Astrocyte of the hippocampus (primary cell): ENCODE data around the gene TAF12.
"Not testable (repeated sequence)": the region's sequence is repeated elsewhere in the genome, so short reads cannot be mapped to it uniquely, and the experiment has no call there.

Source experiments
- DNase-seq: peaks from one replicate; pipeline ENCODE4 v3.0.0; 2011; ENCODE audit warnings: low read depth, low spot score

Gene TAF12

GRCh38 chr1:28582248-28582615 lies 60.6 kb downstream of the TAF12 start:
- DNase-seq = peak; percentile 64

GRCh38 chr1:28581531-28582247 lies 61.2 kb downstream of the TAF12 start:
- DNase-seq = peak; percentile 98

- peak; percentile 67 for DNase-seq
Measured at GRCh38 chr1:28580722-28581530, 61.9 kb downstream of the TAF12 start.

GRCh38 chr1:28579401-28579800 lies 63.5 kb downstream of the TAF12 start:
- DNase-seq = no peak

GRCh38 chr1:28578696-28579218 lies 64.1 kb downstream of the TAF12 start:
- no peak for DNase-seq

GRCh38 chr1:28577738-28578536 lies 64.9 kb downstream of the TAF12 start:
- no peak for DNase-seq

GRCh38 chr1:28577052-28577678 lies 65.7 kb downstream of the TAF12 start:
- no peak for DNase-seq

- DNase-seq = no peak
Measured at GRCh38 chr1:28573564-28573963, 69.3 kb downstream of the TAF12 start.

- DNase-seq = not testable (repeated sequence)
Measured at GRCh38 chr1:28572891-28573290, 70.0 kb downstream of the TAF12 start.

GRCh38 chr1:28571911-28572310 lies 71.0 kb downstream of the TAF12 start:
- no peak for DNase-seq

GRCh38 chr1:28566931-28567330 lies 75.9 kb downstream of the TAF12 start:
- no peak for DNase-seq

GRCh38 chr1:28565726-28566125 lies 77.1 kb downstream of the TAF12 start:
- no peak for DNase-seq

GRCh38 chr1:28565040-28565439 lies 77.8 kb downstream of the TAF12 start:
- DNase-seq = no peak

GRCh38 chr1:28564310-28564709 lies 78.6 kb downstream of the TAF12 start:
- no peak for DNase-seq

GRCh38 chr1:28560886-28561285 lies 82.0 kb downstream of the TAF12 start:
- no peak for DNase-seq
